ENCODE data around the gene ZFAND3.

The ZFAND3 gene

GRCh38 chr6:38171997-38172738 is 352.6 kb downstream of the ZFAND3 start:
- no peak overlapping the region for H4K8ac ChIP-seq (ENCODE audit: low read depth, low read length)

GRCh38 chr6:38172739-38173410 is 353.3 kb downstream of the ZFAND3 start:
- no peaks in the 10 kb centered on the region for H3K27me3 ChIP-seq (ENCODE audit: insufficient read depth, low read length, poor library complexity)
- H2BK120ac ChIP-seq (ENCODE audit: low read depth, low read length) = no peak overlapping the region
- no peak overlapping the region for H4K8ac ChIP-seq (ENCODE audit: low read depth, low read length)
- no peak overlapping the region for H2BK15ac ChIP-seq (replicated peaks; ENCODE audit: low read depth)
- H3K56ac ChIP-seq (ENCODE audit: low read length) = no peak overlapping the region
- no peak overlapping the region for H2BK5ac ChIP-seq (ENCODE audit: low read length)
- H3K9ac ChIP-seq (ENCODE audit: low read length) = no peak overlapping the region
- H4K5ac ChIP-seq (ENCODE audit: low read length) = no peak overlapping the region
- no peak overlapping the region for H3K4me3 ChIP-seq (ENCODE audit: low read length)
- WGBS (ENCODE audit: extremely low coverage, insufficient coverage, low lambda C conversion rate) = no CpG with 5 or more reads among the region's 15 CpGs
- no peak overlapping the region for H3K23ac ChIP-seq (ENCODE audit: low read length)
- H3K79me2 ChIP-seq (ENCODE audit: control insufficient read depth, insufficient read depth, low read length) = no peaks in the 10 kb centered on the region
- no peak for DNase-seq
- H3K4me2 ChIP-seq (ENCODE audit: low read length) = no peak overlapping the region
- no peak overlapping the region for H3K4ac ChIP-seq (ENCODE audit: low read depth, low read length)
- no peaks in the 10 kb centered on the region for H3K79me1 ChIP-seq (ENCODE audit: low read length)
- no peak overlapping the region for H2AK5ac ChIP-seq (ENCODE audit: low read length)
- H3K4me1 ChIP-seq (ENCODE audit: control insufficient read depth, low read depth, low read length) = peaks cover 9% of the 10 kb centered on the region
- no peak overlapping the region for H3K27ac ChIP-seq (ENCODE audit: low read depth, low read length)
- H3K18ac ChIP-seq (ENCODE audit: low read length) = no peak overlapping the region
- no peaks in the 10 kb centered on the region for H3K36me3 ChIP-seq (ENCODE audit: control insufficient read depth, insufficient read depth, low read length)

More at GRCh38 chr6:38171997-38172738, 352.6 kb downstream of the ZFAND3 start:
- Histone ChIP-seq H3K18ac (ENCODE audit: low read length) (no peak overlapping the region), H3K56ac (ENCODE audit: low read length) (no peak overlapping the region), H3K79me1 (ENCODE audit: low read length) (no peaks in the 10 kb centered on the region), H2BK120ac (ENCODE audit: low read depth, low read length) (no peak overlapping the region), H3K27me3 (ENCODE audit: insufficient read depth, low read length, poor library complexity) (no peaks in the 10 kb centered on the region), H3K9ac (ENCODE audit: low read length) (no peak overlapping the region), H2AK5ac (ENCODE audit: low read length) (no peak overlapping the region), H3K79me2 (ENCODE audit: control insufficient read depth, insufficient read depth, low read length) (no peaks in the 10 kb centered on the region), H4K5ac (ENCODE audit: low read length) (no peak overlapping the region), H3K4me2 (ENCODE audit: low read length) (no peak overlapping the region), H3K36me3 (ENCODE audit: control insufficient read depth, insufficient read depth, low read length) (no peaks in the 10 kb centered on the region), H3K4me3 (ENCODE audit: low read length) (no peak overlapping the region), H3K4me1 (ENCODE audit: control insufficient read depth, low read depth, low read length) (peaks cover 8% of the 10 kb centered on the region), H3K27ac (ENCODE audit: low read depth, low read length) (no peak overlapping the region), H2BK5ac (ENCODE audit: low read length) (no peak overlapping the region), H3K23ac (ENCODE audit: low read length) (no peak overlapping the region), H2BK15ac (replicated peaks; ENCODE audit: low read depth) (no peak overlapping the region), H3K4ac (ENCODE audit: low read depth, low read length) (no peak overlapping the region)
- DNase-seq = no peak
- no CpG with 5 or more reads among the region's 13 CpGs for WGBS (ENCODE audit: extremely low coverage, insufficient coverage, low lambda C conversion rate)

- Histone ChIP-seq H3K4ac (ENCODE audit: low read depth, low read length) (no peak overlapping the region), H4K8ac (ENCODE audit: low read depth, low read length) (no peak overlapping the region), H3K27me3 (ENCODE audit: insufficient read depth, low read length, poor library complexity) (no peaks in the 10 kb centered on the region), H3K56ac (ENCODE audit: low read length) (no peak overlapping the region), H4K5ac (ENCODE audit: low read length) (no peak overlapping the region), H3K79me2 (ENCODE audit: control insufficient read depth, insufficient read depth, low read length) (no peaks in the 10 kb centered on the region), H2BK120ac (ENCODE audit: low read depth, low read length) (no peak overlapping the region), H2AK5ac (ENCODE audit: low read length) (no peak overlapping the region), H3K9ac (ENCODE audit: low read length) (no peak overlapping the region), H3K4me3 (ENCODE audit: low read length) (no peak overlapping the region), H3K79me1 (ENCODE audit: low read length) (no peaks in the 10 kb centered on the region), H3K18ac (ENCODE audit: low read length) (no peak overlapping the region), H3K23ac (ENCODE audit: low read length) (no peak overlapping the region), H3K36me3 (ENCODE audit: control insufficient read depth, insufficient read depth, low read length) (no peaks in the 10 kb centered on the region), H3K4me2 (ENCODE audit: low read length) (no peak overlapping the region), H2BK5ac (ENCODE audit: low read length) (no peak overlapping the region), H3K27ac (ENCODE audit: low read depth, low read length) (no peak overlapping the region), H2BK15ac (replicated peaks; ENCODE audit: low read depth) (no peak overlapping the region), H3K4me1 (ENCODE audit: control insufficient read depth, low read depth, low read length) (peaks cover 9% of the 10 kb centered on the region)
- no peak for DNase-seq
- no CpG with 5 or more reads among the region's 11 CpGs for WGBS (ENCODE audit: extremely low coverage, insufficient coverage, low lambda C conversion rate)
Observed at GRCh38 chr6:38173909-38174308, 354.4 kb downstream of the ZFAND3 start.

GRCh38 chr6:38174315-38174714 is 354.8 kb downstream of the ZFAND3 start:
- no peaks in the 10 kb centered on the region for H3K27me3 ChIP-seq (ENCODE audit: insufficient read depth, low read length, poor library complexity)
- no peak overlapping the region for H2AK5ac ChIP-seq (ENCODE audit: low read length)
- H2BK15ac ChIP-seq (replicated peaks; ENCODE audit: low read depth) = no peak overlapping the region
- DNase-seq = no peak
- H3K36me3 ChIP-seq (ENCODE audit: control insufficient read depth, insufficient read depth, low read length) = no peaks in the 10 kb centered on the region
- no peak overlapping the region for H2BK120ac ChIP-seq (ENCODE audit: low read depth, low read length)
- H3K27ac ChIP-seq (ENCODE audit: low read depth, low read length) = no peak overlapping the region
- H3K79me2 ChIP-seq (ENCODE audit: control insufficient read depth, insufficient read depth, low read length) = no peaks in the 10 kb centered on the region
- H4K5ac ChIP-seq (ENCODE audit: low read length) = no peak overlapping the region
- no CpG with 5 or more reads among the region's 8 CpGs for WGBS (ENCODE audit: extremely low coverage, insufficient coverage, low lambda C conversion rate)
- no peak overlapping the region for H4K8ac ChIP-seq (ENCODE audit: low read depth, low read length)
- H3K79me1 ChIP-seq (ENCODE audit: low read length) = no peaks in the 10 kb centered on the region
- no peak overlapping the region for H3K4ac ChIP-seq (ENCODE audit: low read depth, low read length)
- H3K4me3 ChIP-seq (ENCODE audit: low read length) = no peak overlapping the region
- H2BK5ac ChIP-seq (ENCODE audit: low read length) = no peak overlapping the region
- H3K4me2 ChIP-seq (ENCODE audit: low read length) = no peak overlapping the region
- H3K56ac ChIP-seq (ENCODE audit: low read length) = no peak overlapping the region
- H3K18ac ChIP-seq (ENCODE audit: low read length) = no peak overlapping the region
- H3K4me1 ChIP-seq (ENCODE audit: control insufficient read depth, low read depth, low read length) = peaks cover 9% of the 10 kb centered on the region
- no peak overlapping the region for H3K23ac ChIP-seq (ENCODE audit: low read length)
- no peak overlapping the region for H3K9ac ChIP-seq (ENCODE audit: low read length)

GRCh38 chr6:38174806-38175495 is 355.4 kb downstream of the ZFAND3 start:
- Histone ChIP-seq H4K8ac (ENCODE audit: low read depth, low read length) (no peak overlapping the region), H2BK15ac (replicated peaks; ENCODE audit: low read depth) (no peak overlapping the region), H3K27me3 (ENCODE audit: insufficient read depth, low read length, poor library complexity) (no peaks in the 10 kb centered on the region), H3K9ac (ENCODE audit: low read length) (no peak overlapping the region), H3K4me2 (ENCODE audit: low read length) (no peak overlapping the region), H2BK120ac (ENCODE audit: low read depth, low read length) (no peak overlapping the region), H3K56ac (ENCODE audit: low read length) (no peak overlapping the region), H3K23ac (ENCODE audit: low read length) (no peak overlapping the region), H2BK5ac (ENCODE audit: low read length) (no peak overlapping the region), H3K4me3 (ENCODE audit: low read length) (no peak overlapping the region), H3K36me3 (ENCODE audit: control insufficient read depth, insufficient read depth, low read length) (no peaks in the 10 kb centered on the region), H4K5ac (ENCODE audit: low read length) (no peak overlapping the region), H3K18ac (ENCODE audit: low read length) (no peak overlapping the region), H3K79me2 (ENCODE audit: control insufficient read depth, insufficient read depth, low read length) (no peaks in the 10 kb centered on the region), H3K4ac (ENCODE audit: low read depth, low read length) (no peak overlapping the region), H3K27ac (ENCODE audit: low read depth, low read length) (no peak overlapping the region), H3K4me1 (ENCODE audit: control insufficient read depth, low read depth, low read length) (peaks cover 9% of the 10 kb centered on the region), H2AK5ac (ENCODE audit: low read length) (no peak overlapping the region), H3K79me1 (ENCODE audit: low read length) (no peaks in the 10 kb centered on the region)
- DNase-seq = no peak
- no CpG with 5 or more reads among the region's 22 CpGs for WGBS (ENCODE audit: extremely low coverage, insufficient coverage, low lambda C conversion rate)

Measured in mesendoderm (in vitro differentiated cells).